B cell (primary cell): ENCODE results near the gene POLR1H.

ENCODE experiments used
- CTCF ChIP-seq: fragments of 200-600 bp; IDR thresholded peaks from one replicate; pipeline ENCODE4 v1.8.0; 2022; ENCODE audit warnings: antibody characterized with exemption, mild to moderate bottlenecking
- EZH2 ChIP-seq: IDR thresholded peaks from 2 replicates; pipeline ENCODE4 v1.6.1; 2012; ENCODE audit warnings: borderline replicate concordance, low read depth, mild to moderate bottlenecking, moderate library complexity, low read length; ENCODE audit not compliant: insufficient read depth, poor library complexity, severe bottlenecking

- TF ChIP-seq CTCF (no peak), EZH2 (no peak)
Observed at GRCh38 chr6:30071858-30072257, 10.8 kb downstream of the POLR1H start.
